Measurements from ENCODE around the gene SART1. TPM values are rescaled to one million over a fixed set of nuclear protein-coding genes. Genes with fewer than 3 reads are reported as not detected.

Gene SART1
- polyA plus RNA-seq, 1 donor (not counting 4 experiments of a cell fraction or from before 2014, with no cell fraction given), result 14.7 TPM

- Histone ChIP-seq H3K9me3 (ENCODE audit: control insufficient read depth, low read depth, low read length) (no peaks in the 10 kb centered on the region), H3K9me1 (ENCODE audit: control insufficient read depth, extremely low read depth, insufficient read depth, low read length) (no peaks in the 10 kb centered on the region), H3K27me3 (ENCODE audit: control insufficient read depth, extremely low read depth, insufficient read depth, low read length) (no peaks in the 10 kb centered on the region), H3K79me2 (ENCODE audit: control insufficient read depth, insufficient read depth, low read length) (peaks cover 47% of the 10 kb centered on the region), H2AFZ (ENCODE audit: control insufficient read depth, low read length) (no peak overlapping the region), H3K4me2 (ENCODE audit: control insufficient read depth, extremely low read depth, insufficient read depth, low read depth, low read length) (peak overlapping the region; percentile 73), H3K4me3 (ENCODE audit: control insufficient read depth in 2 of 3, extremely low read depth in 1 of 3, insufficient read depth in 2 of 3, low read depth in 1 of 3, low read length in 3 of 3) (peak overlapping the region; percentile 44 to 66 (median 59)), H4K20me1 (ENCODE audit: control insufficient read depth, extremely low read depth, insufficient read depth, low read length) (no peaks in the 10 kb centered on the region), H3K9ac (ENCODE audit: control insufficient read depth, extremely low read depth, insufficient read depth, low read length) (peak overlapping the region; percentile 91), H3K4me1 (ENCODE audit: control insufficient read depth, extremely low read depth, insufficient read depth, low read length) (peaks cover 70% of the 10 kb centered on the region), H3K36me3 (ENCODE audit: control insufficient read depth in 2 of 2, extremely low read depth in 1 of 2, insufficient read depth in 2 of 2, low read length in 2 of 2) (peaks cover 6 to 14% of the 10 kb centered on the region in 2 experiments), H3K27ac (ENCODE audit: control insufficient read depth, insufficient read depth, low read length) (peak overlapping the region; percentile 95)
- DNase-seq (ENCODE audit: low read depth, low spot score) (no peak), FAIRE-seq (no peak)
- dilution Hi-C loops (cut with MboI; ENCODE audit: extremely low pct_ligation_motif_present, low sequenced_read_pairs), result no loop called here
- TF ChIP-seq EZH2 (IDR thresholded peaks at IDR 0.05; ENCODE audit: low read length) (no peak), CTCF (optimal IDR thresholded peaks at IDR 0.05 in 1 of 3, IDR thresholded peaks at IDR 0.05 in 1 of 3, conservative IDR thresholded peaks at IDR 0.05 in 1 of 3; ENCODE audit: extremely low read depth in 1 of 3, insufficient read depth in 2 of 3, low read length in 3 of 3) (no peak)
Observed at GRCh38 chr11:65917434-65918210, 43.9 kb upstream of the SART1 start.

GRCh38 chr11:65918211-65919140 is 43.1 kb upstream of the SART1 start, which contains the start of gene C11orf68:
Gene C11orf68, minus strand, starts transcription at chr11:65919062. Its CDS starts 31 bp downstream, at chr11:65919031.
- peaks cover 6 to 16% of the 10 kb centered on the region in 2 experiments for H3K36me3 ChIP-seq (ENCODE audit: control insufficient read depth in 2 of 2, extremely low read depth in 1 of 2, insufficient read depth in 2 of 2, low read length in 2 of 2)

More at GRCh38 chr11:65918211-65919140, 43.1 kb upstream of the SART1 start, which contains the start of gene C11orf68:
- Histone ChIP-seq H3K27ac (ENCODE audit: control insufficient read depth, insufficient read depth, low read length) (peak within 1 kb of the TSS; percentile 95), H3K9me1 (ENCODE audit: control insufficient read depth, extremely low read depth, insufficient read depth, low read length) (no peaks in the 10 kb centered on the region), H3K79me2 (ENCODE audit: control insufficient read depth, insufficient read depth, low read length) (peaks cover 47% of the 10 kb centered on the region), H3K27me3 (ENCODE audit: control insufficient read depth, extremely low read depth, insufficient read depth, low read length) (no peaks in the 10 kb centered on the region), H3K9me3 (ENCODE audit: control insufficient read depth, low read depth, low read length) (no peaks in the 10 kb centered on the region), H2AFZ (ENCODE audit: control insufficient read depth, low read length) (peak within 1 kb of the TSS; percentile 55), H3K4me1 (ENCODE audit: control insufficient read depth, extremely low read depth, insufficient read depth, low read length) (peaks cover 65% of the 10 kb centered on the region), H3K4me2 (ENCODE audit: control insufficient read depth, extremely low read depth, insufficient read depth, low read depth, low read length) (peak within 1 kb of the TSS; percentile 95), H3K4me3 (ENCODE audit: control insufficient read depth in 2 of 3, extremely low read depth in 1 of 3, insufficient read depth in 2 of 3, low read depth in 1 of 3, low read length in 3 of 3) (peak within 1 kb of the TSS; percentile 77 to 92 (median 80)), H3K9ac (ENCODE audit: control insufficient read depth, extremely low read depth, insufficient read depth, low read length) (peak within 1 kb of the TSS; percentile 91), H4K20me1 (ENCODE audit: control insufficient read depth, extremely low read depth, insufficient read depth, low read length) (no peaks in the 10 kb centered on the region)
- TF ChIP-seq EZH2 (IDR thresholded peaks at IDR 0.05; ENCODE audit: low read length), result no peak
- TF ChIP-seq CTCF (optimal IDR thresholded peaks at IDR 0.05 in 1 of 3, IDR thresholded peaks at IDR 0.05 in 1 of 3, conservative IDR thresholded peaks at IDR 0.05 in 1 of 3; ENCODE audit: extremely low read depth in 1 of 3, insufficient read depth in 2 of 3, low read length in 3 of 3), result no peak
- dilution Hi-C loops (cut with MboI; ENCODE audit: extremely low pct_ligation_motif_present, low sequenced_read_pairs), result no loop called here
- DNase-seq (ENCODE audit: low read depth, low spot score) (no peak), FAIRE-seq (no peak)
